Glutamatergic neuron (in vitro differentiated cells): ENCODE data around the gene SIL1. TPM values are rescaled to one million over a fixed set of nuclear protein-coding genes. Genes with fewer than 3 reads are reported as not detected.

Experiments used
- DNase-seq: peaks from one replicate; pipeline ENCODE4 v3.0.0; 2022
- H3K27ac Mint-ChIP-seq: one replicate; pipeline ENCODE4 v1.8.0; 2020; ENCODE audit warnings: mild to moderate bottlenecking, mixed read lengths, inconsistent platforms; ENCODE audit not compliant: unreplicated experiment
- H3K27me3 Mint-ChIP-seq: one replicate; pipeline ENCODE4 v1.8.0; 2020; ENCODE audit warnings: mild to moderate bottlenecking, moderate library complexity, mixed read lengths, inconsistent platforms; ENCODE audit not compliant: unreplicated experiment
- H3K36me3 Mint-ChIP-seq: one replicate; pipeline ENCODE4 v1.8.0; 2020; ENCODE audit warnings: mild to moderate bottlenecking, mixed read lengths, inconsistent platforms; ENCODE audit not compliant: unreplicated experiment
- H3K4me1 Mint-ChIP-seq: one replicate; pipeline ENCODE4 v1.8.0; 2020; ENCODE audit warnings: mild to moderate bottlenecking, low read depth, mixed read lengths, inconsistent platforms; ENCODE audit not compliant: unreplicated experiment
- H3K4me3 Mint-ChIP-seq: one replicate; pipeline ENCODE4 v1.8.0; 2020; ENCODE audit warnings: mild to moderate bottlenecking, mixed read lengths, inconsistent platforms; ENCODE audit not compliant: unreplicated experiment
- H3K9me3 Mint-ChIP-seq: one replicate; pipeline ENCODE4 v1.8.0; 2020; ENCODE audit warnings: mild to moderate bottlenecking, moderate library complexity, mixed read lengths, inconsistent platforms; ENCODE audit not compliant: unreplicated experiment
- total RNA-seq: library from RNA; stranded (reverse); fragmentation: NEBNext Ultra II Directional; extraction: Animal tissue kit (Norgen Biotek cat#: 25700); gene quantifications from one replicate; pipeline ENCODE4 v1.2.1, GENCODE V29; 2021; ENCODE audit not compliant: unreplicated experiment
- TF ChIP-seq, protein P1 (sequence below): fragments of 200-600 bp; sonication (generic); IDR thresholded peaks from one replicate; pipeline ENCODE4 v1.5.0; 2021; ENCODE audit not compliant: partially characterized antibody, unreplicated experiment

The SIL1 gene
- total RNA-seq, 1 donor from 2014 or later = 15.9 TPM

GRCh38 chr5:139149477-139150199, 48.5 kb downstream of the SIL1 start:
- Mint-ChIP-seq H3K9me3 (peaks cover 2% of the 10 kb centered on the region), H3K36me3 (no peaks in the 10 kb centered on the region), H3K4me3 (no peak overlapping the region), H3K4me1 (peaks cover 13% of the 10 kb centered on the region), H3K27me3 (peaks cover 3% of the 10 kb centered on the region), H3K27ac (no peak overlapping the region)
- TF ChIP-seq, protein P1, sequence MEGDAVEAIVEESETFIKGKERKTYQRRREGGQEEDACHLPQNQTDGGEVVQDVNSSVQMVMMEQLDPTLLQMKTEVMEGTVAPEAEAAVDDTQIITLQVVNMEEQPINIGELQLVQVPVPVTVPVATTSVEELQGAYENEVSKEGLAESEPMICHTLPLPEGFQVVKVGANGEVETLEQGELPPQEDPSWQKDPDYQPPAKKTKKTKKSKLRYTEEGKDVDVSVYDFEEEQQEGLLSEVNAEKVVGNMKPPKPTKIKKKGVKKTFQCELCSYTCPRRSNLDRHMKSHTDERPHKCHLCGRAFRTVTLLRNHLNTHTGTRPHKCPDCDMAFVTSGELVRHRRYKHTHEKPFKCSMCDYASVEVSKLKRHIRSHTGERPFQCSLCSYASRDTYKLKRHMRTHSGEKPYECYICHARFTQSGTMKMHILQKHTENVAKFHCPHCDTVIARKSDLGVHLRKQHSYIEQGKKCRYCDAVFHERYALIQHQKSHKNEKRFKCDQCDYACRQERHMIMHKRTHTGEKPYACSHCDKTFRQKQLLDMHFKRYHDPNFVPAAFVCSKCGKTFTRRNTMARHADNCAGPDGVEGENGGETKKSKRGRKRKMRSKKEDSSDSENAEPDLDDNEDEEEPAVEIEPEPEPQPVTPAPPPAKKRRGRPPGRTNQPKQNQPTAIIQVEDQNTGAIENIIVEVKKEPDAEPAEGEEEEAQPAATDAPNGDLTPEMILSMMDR = no peak
- DNase-seq = no peak

- DNase-seq = no peak
- TF ChIP-seq, protein P1 = no peak
- H3K27me3 Mint-ChIP-seq = peaks cover 3% of the 10 kb centered on the region
- peaks cover 13% of the 10 kb centered on the region for H3K4me1 Mint-ChIP-seq
- H3K36me3 Mint-ChIP-seq = no peaks in the 10 kb centered on the region
- no peak overlapping the region for H3K27ac Mint-ChIP-seq
- no peaks in the 10 kb centered on the region for H3K9me3 Mint-ChIP-seq
- no peak overlapping the region for H3K4me3 Mint-ChIP-seq
Measured at GRCh38 chr5:139148986-139149385, 49.2 kb downstream of the SIL1 start.

DNA sequence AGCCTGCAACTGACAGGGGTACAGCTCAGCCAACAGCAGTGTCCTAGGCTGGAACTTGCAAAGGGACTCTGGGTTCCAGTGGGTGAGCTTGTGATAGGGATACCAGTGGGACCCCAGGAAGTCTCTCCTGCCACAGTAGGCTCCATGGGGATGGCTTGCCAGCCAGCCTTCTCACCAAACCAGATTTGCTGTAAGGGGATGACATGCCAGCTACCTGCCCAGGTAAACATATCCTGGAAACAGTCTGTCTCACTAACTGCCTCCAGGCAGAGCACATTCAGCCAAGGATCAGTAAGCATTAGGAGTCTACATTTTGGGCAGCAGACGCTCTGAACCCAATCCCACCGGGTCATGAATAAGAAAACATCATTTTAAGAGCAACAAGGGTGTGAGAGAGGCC, 49.9 kb downstream of the SIL1 start:
- TF ChIP-seq, protein P1 = no peak
- no peaks in the 10 kb centered on the region for H3K9me3 Mint-ChIP-seq
- no peak for DNase-seq
- peaks cover 13% of the 10 kb centered on the region for H3K4me1 Mint-ChIP-seq
- H3K4me3 Mint-ChIP-seq = no peak overlapping the region
- no peaks in the 10 kb centered on the region for H3K36me3 Mint-ChIP-seq
- H3K27me3 Mint-ChIP-seq = peaks cover 3% of the 10 kb centered on the region
- H3K27ac Mint-ChIP-seq = no peak overlapping the region

DNA sequence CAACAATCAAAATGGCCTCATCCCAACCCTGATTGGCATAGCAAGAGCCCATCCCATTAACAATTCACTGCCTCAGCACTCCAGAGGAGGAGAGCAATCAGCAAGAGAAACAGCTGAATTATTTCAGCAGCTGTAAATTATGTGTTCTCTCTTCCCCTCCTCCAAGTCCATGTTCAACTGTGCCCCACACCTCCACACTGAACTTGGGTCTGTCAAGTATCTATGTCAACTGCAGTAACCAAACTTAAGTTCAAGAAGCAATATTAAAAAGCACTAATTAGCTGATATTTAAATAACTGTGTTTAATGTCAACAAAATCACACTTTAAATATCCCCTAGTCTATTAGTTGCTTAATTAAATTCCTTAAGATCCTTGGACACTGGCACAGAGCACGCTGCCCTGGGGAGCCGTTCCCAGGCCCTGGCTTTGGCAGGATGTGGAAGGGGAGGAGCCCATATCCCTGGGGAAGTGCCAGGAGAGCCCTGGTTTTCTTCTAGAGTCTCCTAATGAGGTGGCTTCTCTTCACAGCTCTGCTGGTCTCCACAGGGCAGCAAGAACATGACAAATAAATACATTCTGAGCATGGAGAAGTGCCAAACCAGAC, 50.6 kb downstream of the SIL1 start:
- Mint-ChIP-seq H3K4me1 (peaks cover 13% of the 10 kb centered on the region), H3K36me3 (no peaks in the 10 kb centered on the region), H3K9me3 (no peaks in the 10 kb centered on the region), H3K27ac (peak overlapping the region; percentile 36), H3K27me3 (peaks cover 1% of the 10 kb centered on the region), H3K4me3 (no peak overlapping the region)
- TF ChIP-seq, protein P1 = no peak
- DNase-seq = no peak
